Endothelial cell (in vitro differentiated cells): ENCODE measurements around the gene TMEM120A. TPM values are rescaled to one million over a fixed set of nuclear protein-coding genes. Genes with fewer than 3 reads are reported as not detected.
"Not testable (repeated sequence)": the region's sequence is repeated elsewhere in the genome, so short reads cannot be mapped to it uniquely, and the experiment has no call there.

Source experiments
- DNase-seq: peaks from one replicate; pipeline ENCODE4 v3.0.0; 2021; ENCODE audit warnings: low spot score
- H3K27ac Mint-ChIP-seq: one replicate; pipeline ENCODE4 v1.8.0; 2021; ENCODE audit warnings: mixed read lengths, inconsistent platforms; ENCODE audit not compliant: unreplicated experiment
- H3K27me3 Mint-ChIP-seq: one replicate; pipeline ENCODE4 v1.8.0; 2021; ENCODE audit warnings: mild to moderate bottlenecking, moderate library complexity, mixed read lengths, inconsistent platforms; ENCODE audit not compliant: unreplicated experiment
- H3K36me3 Mint-ChIP-seq: one replicate; pipeline ENCODE4 v1.8.0; 2021; ENCODE audit warnings: mild to moderate bottlenecking, low read depth, mixed read lengths, inconsistent platforms; ENCODE audit not compliant: unreplicated experiment
- H3K4me1 Mint-ChIP-seq: one replicate; pipeline ENCODE4 v1.8.0; 2021; ENCODE audit warnings: mild to moderate bottlenecking, mixed read lengths, inconsistent platforms; ENCODE audit not compliant: unreplicated experiment
- H3K4me3 Mint-ChIP-seq: one replicate; pipeline ENCODE4 v1.8.0; 2021; ENCODE audit warnings: mild to moderate bottlenecking, mixed read lengths, inconsistent platforms; ENCODE audit not compliant: unreplicated experiment
- H3K9me3 Mint-ChIP-seq: one replicate; pipeline ENCODE4 v1.8.0; 2021; ENCODE audit warnings: mixed read lengths, inconsistent platforms; ENCODE audit not compliant: unreplicated experiment
- total RNA-seq: library from RNA; stranded (reverse); fragmentation: NEBNext Ultra II Directional; extraction: Animal tissue kit (Norgen Biotek cat#: 25700); gene quantifications from one replicate; pipeline ENCODE4 v1.2.1, GENCODE V29; 2021; ENCODE audit not compliant: unreplicated experiment
- TF ChIP-seq, protein P1 (sequence below): fragments of 200-600 bp; sonication (generic); IDR thresholded peaks from one replicate; pipeline ENCODE4 v1.5.0; 2021; ENCODE audit warnings: antibody characterized with exemption; ENCODE audit not compliant: unreplicated experiment

Gene TMEM120A
- total RNA-seq, 1 donor from 2014 or later: 18.2 TPM

DNA sequence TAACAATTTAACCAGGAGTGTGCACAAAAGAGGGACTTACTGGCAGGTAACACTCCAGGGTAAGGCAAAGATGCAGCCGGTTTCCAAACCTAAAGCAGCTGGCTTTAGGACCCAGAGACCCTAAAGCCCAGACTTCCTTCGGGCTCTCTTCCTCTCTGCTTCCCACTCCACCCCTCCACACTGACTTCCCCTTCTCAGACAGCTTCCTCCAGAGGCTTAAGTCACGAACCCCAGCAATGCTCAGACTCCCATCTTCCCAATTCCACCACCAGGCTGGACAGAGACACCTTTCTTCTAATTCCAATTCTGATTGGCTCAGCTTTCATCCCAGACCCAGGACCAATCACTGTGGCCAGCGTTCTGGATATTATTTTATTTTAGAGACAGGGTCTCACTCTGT is 28.6 kb upstream of the TMEM120A start:
- peaks cover 17% of the 10 kb centered on the region for H3K4me1 Mint-ChIP-seq
- H3K36me3 Mint-ChIP-seq: peaks cover 24% of the 10 kb centered on the region
- TF ChIP-seq, protein P1, sequence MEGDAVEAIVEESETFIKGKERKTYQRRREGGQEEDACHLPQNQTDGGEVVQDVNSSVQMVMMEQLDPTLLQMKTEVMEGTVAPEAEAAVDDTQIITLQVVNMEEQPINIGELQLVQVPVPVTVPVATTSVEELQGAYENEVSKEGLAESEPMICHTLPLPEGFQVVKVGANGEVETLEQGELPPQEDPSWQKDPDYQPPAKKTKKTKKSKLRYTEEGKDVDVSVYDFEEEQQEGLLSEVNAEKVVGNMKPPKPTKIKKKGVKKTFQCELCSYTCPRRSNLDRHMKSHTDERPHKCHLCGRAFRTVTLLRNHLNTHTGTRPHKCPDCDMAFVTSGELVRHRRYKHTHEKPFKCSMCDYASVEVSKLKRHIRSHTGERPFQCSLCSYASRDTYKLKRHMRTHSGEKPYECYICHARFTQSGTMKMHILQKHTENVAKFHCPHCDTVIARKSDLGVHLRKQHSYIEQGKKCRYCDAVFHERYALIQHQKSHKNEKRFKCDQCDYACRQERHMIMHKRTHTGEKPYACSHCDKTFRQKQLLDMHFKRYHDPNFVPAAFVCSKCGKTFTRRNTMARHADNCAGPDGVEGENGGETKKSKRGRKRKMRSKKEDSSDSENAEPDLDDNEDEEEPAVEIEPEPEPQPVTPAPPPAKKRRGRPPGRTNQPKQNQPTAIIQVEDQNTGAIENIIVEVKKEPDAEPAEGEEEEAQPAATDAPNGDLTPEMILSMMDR: no peak
- H3K9me3 Mint-ChIP-seq: no peaks in the 10 kb centered on the region
- H3K27me3 Mint-ChIP-seq: peaks cover 5% of the 10 kb centered on the region
- H3K4me3 Mint-ChIP-seq: no peak overlapping the region
- peak overlapping the region; percentile 81 for H3K27ac Mint-ChIP-seq
- peak; percentile 9 for DNase-seq

DNA sequence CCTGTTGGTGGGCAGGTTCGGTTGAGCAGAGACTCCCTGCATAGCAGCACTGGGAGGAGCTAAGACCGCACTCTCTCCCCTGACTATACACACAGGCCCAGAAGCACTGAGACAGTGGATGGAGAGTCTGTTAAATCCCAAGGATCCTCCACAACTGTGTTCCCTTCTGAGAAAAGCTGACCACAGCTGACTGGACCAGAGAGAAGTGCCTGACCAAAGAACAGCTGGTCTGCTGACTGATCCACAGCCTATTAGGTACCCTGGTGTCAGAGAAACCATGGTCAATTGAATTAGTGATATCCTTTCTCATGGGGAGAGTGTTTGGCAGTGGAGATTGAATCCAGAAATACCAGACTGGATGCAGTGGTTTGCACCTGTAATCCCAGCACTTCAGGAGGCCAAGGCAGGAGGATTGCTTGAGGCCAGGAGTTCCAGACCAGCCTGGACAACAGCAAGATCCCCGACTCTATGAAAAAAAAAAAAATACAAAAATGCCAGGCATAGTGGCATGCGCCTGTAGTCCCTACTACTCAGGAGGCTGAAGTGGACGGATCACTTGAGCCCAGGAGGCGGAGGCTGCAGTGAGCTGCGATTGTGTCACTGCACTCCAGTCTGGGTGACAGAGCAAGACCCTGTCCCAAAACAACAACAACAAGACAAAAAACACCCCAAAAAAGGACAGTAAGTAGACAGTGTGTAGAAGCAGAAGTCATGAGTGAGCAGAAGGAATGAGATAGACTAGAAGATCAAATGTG is 27.8 kb upstream of the TMEM120A start:
- H3K4me1 Mint-ChIP-seq: peaks cover 17% of the 10 kb centered on the region
- TF ChIP-seq, protein P1: no peak
- H3K36me3 Mint-ChIP-seq: peaks cover 26% of the 10 kb centered on the region
- no peak overlapping the region for H3K27ac Mint-ChIP-seq
- H3K9me3 Mint-ChIP-seq: no peaks in the 10 kb centered on the region
- peaks cover 5% of the 10 kb centered on the region for H3K27me3 Mint-ChIP-seq
- peak overlapping the region; percentile 53 for H3K4me3 Mint-ChIP-seq
- no peak for DNase-seq

DNA sequence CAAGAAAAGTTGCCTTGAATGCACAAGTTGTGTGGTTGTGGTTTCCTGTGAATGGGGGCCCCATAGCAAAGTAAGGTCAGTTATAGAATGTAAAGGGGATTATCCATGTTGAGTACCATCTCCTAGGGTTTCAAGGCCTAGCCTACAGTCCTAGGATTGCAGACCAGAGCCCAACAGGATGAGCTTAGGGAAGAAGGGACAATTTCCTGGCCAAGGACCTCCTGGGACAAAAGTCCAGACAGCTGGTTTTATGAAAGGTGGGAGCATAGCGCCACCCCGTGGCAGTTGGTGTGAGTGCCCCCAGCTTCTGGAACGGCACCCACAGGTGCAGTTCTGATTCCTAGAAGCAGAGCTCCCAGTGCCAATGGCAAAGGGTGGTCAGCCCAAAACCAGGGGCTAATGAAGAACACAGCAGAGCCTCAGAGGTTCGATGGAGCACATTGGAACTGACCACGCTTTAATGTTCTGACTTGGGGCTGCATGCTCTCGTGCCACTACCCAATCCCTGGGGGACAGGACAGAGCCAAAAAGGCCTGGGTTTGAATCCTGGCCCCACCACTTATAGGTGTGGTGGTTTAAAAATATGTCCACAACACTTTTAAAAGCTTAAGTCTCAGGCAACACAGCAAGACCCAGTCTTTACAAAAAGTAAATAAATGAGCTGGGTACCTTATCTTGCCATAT is 25.8 kb upstream of the TMEM120A start:
- DNase-seq: peak; percentile 70
- no peak overlapping the region for H3K27ac Mint-ChIP-seq

DNA sequence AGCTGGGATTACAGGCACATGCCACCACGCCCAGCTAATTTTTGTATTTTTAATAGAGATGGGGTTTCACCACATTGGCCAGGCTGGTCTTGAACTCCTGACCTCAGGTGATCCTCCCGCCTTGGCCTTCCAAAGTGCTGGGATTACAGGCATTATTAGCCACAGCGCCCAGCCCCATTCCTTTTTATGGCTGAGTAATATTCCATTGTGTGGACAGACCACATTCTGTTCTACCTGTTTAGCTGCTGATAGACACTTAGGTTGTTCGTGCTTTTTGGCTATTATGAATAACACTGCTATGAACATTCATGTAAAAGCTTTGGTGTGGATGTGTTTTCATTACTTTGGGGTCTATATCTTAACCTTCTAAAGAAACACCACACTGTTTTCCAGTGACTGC is 24.1 kb upstream of the TMEM120A start:
- not testable (repeated sequence) for H3K9me3 Mint-ChIP-seq, H3K27ac Mint-ChIP-seq, H3K27me3 Mint-ChIP-seq, DNase-seq, H3K4me3 Mint-ChIP-seq
- H3K4me1 Mint-ChIP-seq: peaks cover 17% of the 10 kb centered on the region
- H3K36me3 Mint-ChIP-seq: peaks cover 33% of the 10 kb centered on the region

More for the DNA sequence above, 25.8 kb upstream of the TMEM120A start:
- peaks cover 33% of the 10 kb centered on the region for H3K36me3 Mint-ChIP-seq
- H3K27me3 Mint-ChIP-seq: peaks cover 5% of the 10 kb centered on the region
- H3K4me1 Mint-ChIP-seq: peaks cover 17% of the 10 kb centered on the region
- TF ChIP-seq, protein P1: peak; percentile 88
- no peak overlapping the region for H3K4me3 Mint-ChIP-seq
- no peaks in the 10 kb centered on the region for H3K9me3 Mint-ChIP-seq

DNA sequence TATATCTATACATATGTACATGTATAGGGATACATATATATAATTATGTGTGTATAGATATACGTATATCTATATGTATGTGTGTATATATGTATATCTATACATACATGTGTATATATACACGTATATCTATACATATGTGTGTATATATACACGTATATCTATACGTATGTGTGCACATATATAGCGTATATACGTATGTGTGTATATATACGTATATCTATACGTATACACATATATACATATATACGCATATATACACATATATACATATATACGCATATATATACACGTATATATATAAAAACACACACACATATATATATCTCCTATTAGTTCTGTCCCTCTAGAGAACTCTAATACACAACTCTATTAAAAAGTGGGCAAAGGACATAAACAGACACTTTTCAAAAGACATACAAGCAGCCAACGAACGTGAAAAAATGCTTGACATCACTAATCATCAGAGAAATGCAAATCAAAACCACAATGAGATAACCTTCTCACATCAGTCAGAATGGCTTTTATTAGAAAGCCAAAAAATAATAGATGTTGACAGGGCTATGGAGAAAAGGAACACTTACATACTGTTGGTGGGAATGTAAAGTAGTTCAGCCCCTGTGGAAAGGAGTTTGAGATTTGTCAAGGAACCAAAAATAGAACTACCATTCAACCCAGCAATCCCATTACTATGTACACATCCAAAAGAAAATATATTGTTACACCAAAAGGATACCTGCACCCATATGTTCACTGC is 22.0 kb upstream of the TMEM120A start:
- H3K27me3 Mint-ChIP-seq: peaks cover 1% of the 10 kb centered on the region
- TF ChIP-seq, protein P1: no peak

More for the DNA sequence above, 22.0 kb upstream of the TMEM120A start:
- Mint-ChIP-seq H3K36me3 (peaks cover 30% of the 10 kb centered on the region), H3K9me3 (no peaks in the 10 kb centered on the region), H3K4me1 (peaks cover 4% of the 10 kb centered on the region), H3K4me3 (no peak overlapping the region), H3K27ac (no peak overlapping the region)
- no peak for DNase-seq
